Thyroid gland (tissue), 4 donors: ENCODE measurements around the gene CREB5.

ENCODE experiments used
- POLR2A ChIP-seq, 2 donors: fragments of 450-650 bp; IDR thresholded peaks; one replicate each; pipeline ENCODE4 v1.6.1; 2017; ENCODE audit warnings: antibody characterized with exemption in 2 of 2, mild to moderate bottlenecking in 2 of 2, moderate library complexity in 1 of 2
- TF ChIP-seq, protein P1 (sequence below), 6 experiments: fragments of 200-600 bp in 3 of 6; fragments of 450-650 bp in 3 of 6; sonication (generic) in 3 of 6; IDR thresholded peaks; one replicate each; pipeline ENCODE4 v1.5.1; 2016 to 2019; ENCODE audit warnings: antibody characterized with exemption in 6 of 6, mild to moderate bottlenecking in 2 of 6, inconsistent platforms in 1 of 6, moderate library complexity in 1 of 6

DNA sequence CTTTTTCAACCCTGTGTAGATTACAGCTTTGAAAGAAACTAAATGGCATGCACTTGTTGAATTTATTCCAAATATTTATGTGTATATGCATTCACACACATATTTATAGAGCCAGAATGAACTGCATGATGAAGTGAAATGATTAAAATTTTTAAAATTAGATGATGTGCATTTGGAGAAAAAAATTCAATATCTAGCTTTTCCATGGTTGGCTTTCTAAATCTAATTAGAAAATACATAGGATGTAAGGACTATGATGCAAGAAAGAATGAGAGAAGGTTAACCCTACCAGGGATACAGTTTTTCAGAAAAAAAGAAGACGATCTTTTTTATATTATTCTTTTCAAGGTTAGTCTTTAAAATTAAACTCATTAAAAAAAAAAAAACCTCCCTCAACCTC is 341.3 kb downstream of the CREB5 start:
- TF ChIP-seq, protein P1, sequence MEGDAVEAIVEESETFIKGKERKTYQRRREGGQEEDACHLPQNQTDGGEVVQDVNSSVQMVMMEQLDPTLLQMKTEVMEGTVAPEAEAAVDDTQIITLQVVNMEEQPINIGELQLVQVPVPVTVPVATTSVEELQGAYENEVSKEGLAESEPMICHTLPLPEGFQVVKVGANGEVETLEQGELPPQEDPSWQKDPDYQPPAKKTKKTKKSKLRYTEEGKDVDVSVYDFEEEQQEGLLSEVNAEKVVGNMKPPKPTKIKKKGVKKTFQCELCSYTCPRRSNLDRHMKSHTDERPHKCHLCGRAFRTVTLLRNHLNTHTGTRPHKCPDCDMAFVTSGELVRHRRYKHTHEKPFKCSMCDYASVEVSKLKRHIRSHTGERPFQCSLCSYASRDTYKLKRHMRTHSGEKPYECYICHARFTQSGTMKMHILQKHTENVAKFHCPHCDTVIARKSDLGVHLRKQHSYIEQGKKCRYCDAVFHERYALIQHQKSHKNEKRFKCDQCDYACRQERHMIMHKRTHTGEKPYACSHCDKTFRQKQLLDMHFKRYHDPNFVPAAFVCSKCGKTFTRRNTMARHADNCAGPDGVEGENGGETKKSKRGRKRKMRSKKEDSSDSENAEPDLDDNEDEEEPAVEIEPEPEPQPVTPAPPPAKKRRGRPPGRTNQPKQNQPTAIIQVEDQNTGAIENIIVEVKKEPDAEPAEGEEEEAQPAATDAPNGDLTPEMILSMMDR (IDR thresholded peaks at IDR 0.05), result no peak
- TF ChIP-seq POLR2A (IDR thresholded peaks at IDR 0.05), result no peak
